ENCODE measurements around the gene CYP46A1. TPM values are rescaled to one million over a fixed set of nuclear protein-coding genes. Genes with fewer than 3 reads are reported as not detected.
"Not testable (repeated sequence)": the region's sequence is repeated elsewhere in the genome, so short reads cannot be mapped to it uniquely, and the experiment has no call there.

CYP46A1 gene
- total and polyA plus RNA-seq, 3 donors from 2014 or later, result 2.5 to 4.6 (median 4.2) TPM

- H3K4me3 ChIP-seq, result no peak overlapping the region
- H3K4me1 ChIP-seq, result peaks cover 14% of the 10 kb centered on the region
- TF ChIP-seq CTCF (IDR thresholded peaks at IDR 0.05) (no peak), POLR2A (IDR thresholded peaks at IDR 0.05) (no peak)
- intact Hi-C loops (cut with DNase I; ENCODE audit: low total_unique reads), result no loop called here
- 83% methylated on average over 4 to 9 of the region's 9 CpGs for WGBS, 2 donors
- H3K9me3 ChIP-seq, result no peaks in the 10 kb centered on the region
- no peak for DNase-seq
- H3K27ac ChIP-seq, result no peak overlapping the region
- H3K36me3 ChIP-seq (ENCODE audit: low read depth, missing control alignments), result no peaks in the 10 kb centered on the region
- no peaks in the 10 kb centered on the region for H3K27me3 ChIP-seq
Measured at GRCh38 chr14:99759546-99759925, 75.4 kb downstream of the CYP46A1 start.

- TF ChIP-seq CTCF (IDR thresholded peaks at IDR 0.05) (no peak), POLR2A (IDR thresholded peaks at IDR 0.05) (no peak)
- DNase-seq, result no peak
- Histone ChIP-seq H3K4me3 (no peak overlapping the region), H3K36me3 (ENCODE audit: low read depth, missing control alignments) (no peaks in the 10 kb centered on the region), H3K4me1 (peaks cover 8% of the 10 kb centered on the region), H3K9me3 (no peaks in the 10 kb centered on the region), H3K27ac (no peak overlapping the region), H3K27me3 (no peaks in the 10 kb centered on the region)
- intact Hi-C loops (cut with DNase I; ENCODE audit: low total_unique reads), result no loop called here
- 92 to 94% methylated on average over 5 of the region's 5 CpGs for WGBS, 2 donors
Measured at GRCh38 chr14:99760817-99761216, 76.7 kb downstream of the CYP46A1 start.

GRCh38 chr14:99762911-99763310 lies 78.8 kb downstream of the CYP46A1 start:
- intact Hi-C loops (cut with DNase I; ENCODE audit: low total_unique reads); H3K27me3 ChIP-seq; H3K4me1 ChIP-seq; DNase-seq; H3K4me3 ChIP-seq; H3K9me3 ChIP-seq; H3K27ac ChIP-seq; H3K36me3 ChIP-seq (ENCODE audit: low read depth, missing control alignments): not testable (repeated sequence)
- WGBS, 2 donors, result 93 to 94% methylated on average over 4 of the region's 4 CpGs

- no peak for DNase-seq
- Histone ChIP-seq H3K36me3 (ENCODE audit: low read depth, missing control alignments) (no peaks in the 10 kb centered on the region), H3K27me3 (no peaks in the 10 kb centered on the region), H3K27ac (no peak overlapping the region), H3K9me3 (no peaks in the 10 kb centered on the region), H3K4me1 (no peaks in the 10 kb centered on the region), H3K4me3 (no peak overlapping the region)
- intact Hi-C loops (cut with DNase I; ENCODE audit: low total_unique reads), result no loop called here
- TF ChIP-seq POLR2A (IDR thresholded peaks at IDR 0.05) (no peak), CTCF (IDR thresholded peaks at IDR 0.05) (no peak)
- WGBS, 2 donors, result 84 to 89% methylated on average over 8 to 13 of the region's 13 CpGs
Measured at GRCh38 chr14:99763527-99764221, 79.6 kb downstream of the CYP46A1 start.

GRCh38 chr14:99764222-99764706 lies 80.2 kb downstream of the CYP46A1 start:
- Histone ChIP-seq H3K27me3 (no peaks in the 10 kb centered on the region), H3K4me3 (no peak overlapping the region), H3K27ac (no peak overlapping the region), H3K9me3 (no peaks in the 10 kb centered on the region), H3K4me1 (no peaks in the 10 kb centered on the region), H3K36me3 (ENCODE audit: low read depth, missing control alignments) (no peaks in the 10 kb centered on the region)
- intact Hi-C loops (cut with DNase I; ENCODE audit: low total_unique reads), result no loop called here
- TF ChIP-seq POLR2A (IDR thresholded peaks at IDR 0.05) (no peak), CTCF (IDR thresholded peaks at IDR 0.05) (no peak)
- 72 to 83% methylated on average over 11 of the region's 11 CpGs for WGBS, 2 donors
- DNase-seq, result no peak
